PFSK-1 (cell line): ENCODE measurements around the gene RAB9A.

Source experiments
- POLR2AphosphoS5 ChIP-seq: IDR thresholded peaks from 2 replicates; pipeline ENCODE4 v1.6.1; 2012; ENCODE audit warnings: low read depth, mild to moderate bottlenecking, control low read depth, low read length, moderate library complexity
- SIN3A ChIP-seq: IDR thresholded peaks from 2 replicates; pipeline ENCODE4 v1.6.1; 2012; ENCODE audit warnings: mild to moderate bottlenecking, low read length, moderate library complexity, borderline replicate concordance; ENCODE audit not compliant: insufficient read depth
- TAF1 ChIP-seq: IDR thresholded peaks from 2 replicates; pipeline ENCODE4 v1.6.1; 2012; ENCODE audit warnings: low read length, control low read depth, borderline replicate concordance; ENCODE audit not compliant: insufficient read depth

DNA sequence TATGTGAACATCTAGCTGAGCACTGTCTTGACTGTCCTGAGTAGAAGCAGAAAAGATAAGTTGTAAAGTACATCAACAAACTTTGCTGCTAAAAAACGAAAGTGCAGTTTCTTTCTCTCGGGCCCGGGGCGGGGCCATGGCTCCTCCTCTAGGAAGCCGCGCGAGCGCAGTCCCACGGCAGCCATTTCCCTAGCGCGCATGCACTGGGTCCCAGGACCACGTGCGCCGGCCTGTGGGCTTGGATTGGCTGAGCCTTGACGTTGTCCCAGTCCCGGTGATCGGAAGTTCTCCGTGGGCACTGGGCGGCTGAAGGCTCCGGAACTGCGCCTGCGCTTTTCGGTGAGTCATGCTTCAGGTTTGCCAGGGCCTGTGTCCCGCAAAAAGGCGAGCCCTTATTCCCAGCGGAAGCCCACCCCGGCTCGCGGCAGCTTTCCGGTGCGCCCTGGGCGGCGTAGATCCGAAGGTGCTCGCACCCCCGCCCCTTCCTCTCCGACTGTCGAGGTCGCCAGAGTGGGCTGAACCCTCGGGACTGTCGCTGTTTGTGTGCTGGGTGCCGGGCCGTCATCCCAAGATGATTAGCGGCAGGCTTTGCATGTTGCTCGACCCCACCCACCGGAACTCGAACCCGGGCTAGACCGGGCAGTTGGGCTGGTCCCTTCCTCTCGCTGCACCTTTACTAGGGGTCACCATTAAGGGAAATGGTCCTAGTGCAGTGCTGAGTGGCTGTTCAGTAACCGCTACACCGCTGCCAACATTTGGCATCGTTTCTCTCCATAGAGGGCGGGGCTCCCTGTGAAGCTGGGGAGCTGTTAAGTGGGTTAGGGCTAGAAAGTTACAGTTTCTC, 35.9 kb upstream of the RAB9A start, which contains the start of gene TCEANC:
- TF ChIP-seq TAF1 (no peak), POLR2AphosphoS5 (peak; percentile 64; the same call in 1 of the 2 replicates), SIN3A (peak; percentile 14; the same call in 1 of the 2 replicates)
